ENCODE data around the gene CLDN10. TPM values are rescaled to one million over a fixed set of nuclear protein-coding genes. Genes with fewer than 3 reads are reported as not detected.
A peak's percentile ranks its signal among the peaks of the same experiment; 100 is the strongest.

CLDN10 gene
- total RNA-seq, 3 donors from 2014 or later, result 0.64 to 2.0 (median 1.0) TPM

DNA sequence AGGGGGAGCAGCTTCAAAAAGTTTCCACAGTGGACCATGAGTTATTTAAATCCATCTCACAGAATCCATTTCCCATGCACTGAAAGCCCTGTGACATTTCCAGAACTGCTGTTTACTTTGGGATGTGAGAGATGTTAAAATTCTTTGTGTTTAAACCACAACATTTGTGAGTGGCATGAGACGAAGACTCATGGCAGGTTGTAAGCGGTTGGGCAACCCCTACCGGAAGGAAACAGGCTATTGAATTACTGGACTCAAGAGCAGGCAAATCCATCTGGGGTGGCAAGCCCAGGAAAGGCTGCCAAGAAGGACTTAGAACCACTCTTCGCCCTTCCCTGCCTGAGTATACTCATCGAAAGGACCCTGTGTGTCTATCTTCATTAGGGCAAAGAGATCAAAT lies 22.3 kb upstream of the CLDN10 start:
- TF ChIP-seq POLR2A (IDR thresholded peaks at IDR 0.05), result no peak
- TF ChIP-seq, protein P1, sequence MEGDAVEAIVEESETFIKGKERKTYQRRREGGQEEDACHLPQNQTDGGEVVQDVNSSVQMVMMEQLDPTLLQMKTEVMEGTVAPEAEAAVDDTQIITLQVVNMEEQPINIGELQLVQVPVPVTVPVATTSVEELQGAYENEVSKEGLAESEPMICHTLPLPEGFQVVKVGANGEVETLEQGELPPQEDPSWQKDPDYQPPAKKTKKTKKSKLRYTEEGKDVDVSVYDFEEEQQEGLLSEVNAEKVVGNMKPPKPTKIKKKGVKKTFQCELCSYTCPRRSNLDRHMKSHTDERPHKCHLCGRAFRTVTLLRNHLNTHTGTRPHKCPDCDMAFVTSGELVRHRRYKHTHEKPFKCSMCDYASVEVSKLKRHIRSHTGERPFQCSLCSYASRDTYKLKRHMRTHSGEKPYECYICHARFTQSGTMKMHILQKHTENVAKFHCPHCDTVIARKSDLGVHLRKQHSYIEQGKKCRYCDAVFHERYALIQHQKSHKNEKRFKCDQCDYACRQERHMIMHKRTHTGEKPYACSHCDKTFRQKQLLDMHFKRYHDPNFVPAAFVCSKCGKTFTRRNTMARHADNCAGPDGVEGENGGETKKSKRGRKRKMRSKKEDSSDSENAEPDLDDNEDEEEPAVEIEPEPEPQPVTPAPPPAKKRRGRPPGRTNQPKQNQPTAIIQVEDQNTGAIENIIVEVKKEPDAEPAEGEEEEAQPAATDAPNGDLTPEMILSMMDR (IDR thresholded peaks at IDR 0.05), result no peak
- TF ChIP-seq POLR2AphosphoS5 (IDR thresholded peaks at IDR 0.05), result no peak
- Histone ChIP-seq H3K4me1 (no peaks in the 10 kb centered on the region), H3K9me3 (no peaks in the 10 kb centered on the region), H3K27me3 (no peaks in the 10 kb centered on the region), H3K4me3 (no peak overlapping the region), H3K36me3 (no peaks in the 10 kb centered on the region), H3K27ac (no peak overlapping the region)
- intact Hi-C loops (cut with DNase I; ENCODE audit: low total_unique reads), result no loop called here
- DNase-seq (ENCODE audit: low spot score in 2 of 2), result no peak

GRCh38 chr13:95533545-95534160 lies 18.9 kb upstream of the CLDN10 start:
- TF ChIP-seq POLR2AphosphoS5 (IDR thresholded peaks at IDR 0.05) (no peak), POLR2A (IDR thresholded peaks at IDR 0.05) (no peak)
- TF ChIP-seq, protein P1 (IDR thresholded peaks at IDR 0.05), result no peak
- Histone ChIP-seq H3K4me3 (no peak overlapping the region), H3K36me3 (no peaks in the 10 kb centered on the region), H3K27ac (no peak overlapping the region), H3K9me3 (no peaks in the 10 kb centered on the region), H3K27me3 (peaks cover 0 to 4% of the 10 kb centered on the region in 2 donors), H3K4me1 (no peaks in the 10 kb centered on the region)
- no peak for DNase-seq (ENCODE audit: low spot score in 2 of 2)
- intact Hi-C loops (cut with DNase I; ENCODE audit: low total_unique reads), result no loop called here

DNA sequence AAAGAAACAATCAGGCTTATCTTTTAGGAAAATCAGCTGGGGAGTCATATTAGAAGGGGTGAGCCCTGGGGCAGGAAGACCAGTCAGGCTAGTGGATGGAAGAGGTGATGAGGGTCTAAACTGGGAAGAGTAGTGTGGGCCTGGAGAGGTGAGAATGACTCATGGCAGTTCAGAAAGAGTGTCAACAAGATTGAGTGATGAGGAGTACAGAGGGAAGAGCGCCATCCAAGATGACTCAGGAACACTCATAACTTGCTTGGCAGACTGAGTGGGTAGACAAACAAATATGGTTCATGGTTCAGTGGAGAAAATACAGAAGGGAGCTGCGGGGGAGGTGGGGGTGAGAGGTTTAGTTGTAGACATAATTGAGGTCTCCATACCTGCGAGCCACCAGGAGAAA lies 17.3 kb upstream of the CLDN10 start:
- no peaks in the 10 kb centered on the region for H3K4me1 ChIP-seq
- no peak overlapping the region for H3K27ac ChIP-seq
- TF ChIP-seq POLR2A (IDR thresholded peaks at IDR 0.05) (no peak), POLR2AphosphoS5 (IDR thresholded peaks at IDR 0.05) (no peak)
- TF ChIP-seq, protein P1 (IDR thresholded peaks at IDR 0.05), result no peak
- H3K36me3 ChIP-seq, result no peaks in the 10 kb centered on the region
- H3K9me3 ChIP-seq, result no peaks in the 10 kb centered on the region
- H3K27me3 ChIP-seq, result peaks cover 0 to 4% of the 10 kb centered on the region in 2 donors
- H3K4me3 ChIP-seq, result no peak overlapping the region
- DNase-seq (ENCODE audit: low spot score in 2 of 2), result no peak
- intact Hi-C loops (cut with DNase I; ENCODE audit: low total_unique reads), result no loop called here

DNA sequence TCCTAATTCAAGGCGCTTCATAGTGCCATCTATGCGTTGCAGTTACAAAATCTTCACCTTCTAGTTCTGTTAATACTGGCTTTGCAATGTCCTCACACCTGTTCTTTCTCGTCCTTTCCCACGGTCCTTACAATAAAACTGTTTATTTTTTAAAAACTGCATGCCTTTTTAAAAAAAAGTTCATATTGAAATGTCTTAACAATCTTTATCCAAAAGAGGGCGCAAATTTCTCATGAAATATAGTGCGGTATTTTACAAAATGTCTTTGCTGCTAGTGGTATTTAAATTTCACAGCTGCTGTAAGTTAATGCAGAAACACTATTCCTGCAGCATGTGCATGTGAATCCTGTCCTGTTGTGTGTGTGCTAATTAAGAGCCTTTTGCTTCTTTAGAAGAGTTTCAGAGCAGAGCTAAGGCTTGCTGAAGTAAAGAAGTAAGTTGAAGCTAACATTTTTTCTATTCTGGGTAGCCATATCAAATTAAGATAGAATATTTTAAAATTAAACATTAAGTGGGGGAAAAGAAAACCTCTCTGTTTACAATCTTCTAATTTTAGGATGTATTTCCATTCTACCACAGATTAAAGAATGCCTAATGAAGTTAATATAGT lies 15.8 kb upstream of the CLDN10 start:
- intact Hi-C loops (cut with DNase I; ENCODE audit: low total_unique reads), result no loop called here
- Histone ChIP-seq H3K4me3 (no peak overlapping the region), H3K9me3 (no peaks in the 10 kb centered on the region), H3K36me3 (no peaks in the 10 kb centered on the region), H3K4me1 (no peaks in the 10 kb centered on the region), H3K27me3 (peaks cover 0 to 4% of the 10 kb centered on the region in 2 donors), H3K27ac (no peak overlapping the region)
- no peak for DNase-seq (ENCODE audit: low spot score in 2 of 2)
- TF ChIP-seq POLR2A (IDR thresholded peaks at IDR 0.05), result no peak
- no peak for TF ChIP-seq POLR2AphosphoS5 (IDR thresholded peaks at IDR 0.05)
- TF ChIP-seq, protein P1 (IDR thresholded peaks at IDR 0.05), result peak in 2 of 3 donors; percentile 19 to 26

DNA sequence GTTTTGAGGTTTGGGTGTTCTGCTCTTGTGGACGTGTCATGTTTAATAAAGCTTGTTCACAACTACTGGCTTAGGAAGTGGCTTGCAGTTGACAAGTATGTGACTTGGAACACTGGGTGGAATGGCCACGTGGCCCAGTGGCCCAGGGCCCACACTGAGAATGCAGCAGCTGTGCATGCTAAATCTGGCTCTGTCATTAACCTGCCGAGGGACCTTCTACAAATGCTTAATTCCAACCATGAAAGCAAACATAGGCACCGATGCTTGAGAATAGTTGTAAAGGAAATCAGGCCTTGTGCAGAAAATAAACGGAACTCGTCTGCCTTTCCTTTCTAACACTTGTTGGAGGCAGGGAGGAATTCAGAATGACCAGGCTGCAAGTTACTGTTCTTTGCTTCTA lies 11.6 kb upstream of the CLDN10 start:
- H3K27me3 ChIP-seq, result peaks cover 0 to 3% of the 10 kb centered on the region in 2 donors
- no peak for TF ChIP-seq POLR2A (IDR thresholded peaks at IDR 0.05)
- TF ChIP-seq POLR2AphosphoS5 (IDR thresholded peaks at IDR 0.05), result no peak
- TF ChIP-seq, protein P1 (IDR thresholded peaks at IDR 0.05), result no peak
- intact Hi-C loops (cut with DNase I; ENCODE audit: low total_unique reads), result no loop called here

More for the DNA sequence above, 11.6 kb upstream of the CLDN10 start:
- H3K4me1 ChIP-seq, result no peaks in the 10 kb centered on the region
- H3K36me3 ChIP-seq, result no peaks in the 10 kb centered on the region
- no peak for DNase-seq (ENCODE audit: low spot score in 2 of 2)
- no peaks in the 10 kb centered on the region for H3K9me3 ChIP-seq
- no peak overlapping the region for H3K4me3 ChIP-seq
- no peak overlapping the region for H3K27ac ChIP-seq
